ENCODE data around the gene IQCF5.

The IQCF5 gene

GRCh38 chr3:51897391-51897790 lies 22.0 kb upstream of the IQCF5 start:
- H3K9me3 Mint-ChIP-seq, result no peaks in the 10 kb centered on the region
- TF ChIP-seq CTCF (IDR thresholded peaks at IDR 0.05; ENCODE audit: unreplicated experiment in 3 of 3), result no peak
- no peaks in the 10 kb centered on the region for H3K36me3 Mint-ChIP-seq (ENCODE audit: low read depth)
- no peak overlapping the region for H3K4me3 Mint-ChIP-seq
- no peak overlapping the region for H3K27ac Mint-ChIP-seq
- H3K4me1 Mint-ChIP-seq, result no peaks in the 10 kb centered on the region
- peaks cover 29% of the 10 kb centered on the region for H3K27me3 Mint-ChIP-seq (ENCODE audit: low read depth)

DNA sequence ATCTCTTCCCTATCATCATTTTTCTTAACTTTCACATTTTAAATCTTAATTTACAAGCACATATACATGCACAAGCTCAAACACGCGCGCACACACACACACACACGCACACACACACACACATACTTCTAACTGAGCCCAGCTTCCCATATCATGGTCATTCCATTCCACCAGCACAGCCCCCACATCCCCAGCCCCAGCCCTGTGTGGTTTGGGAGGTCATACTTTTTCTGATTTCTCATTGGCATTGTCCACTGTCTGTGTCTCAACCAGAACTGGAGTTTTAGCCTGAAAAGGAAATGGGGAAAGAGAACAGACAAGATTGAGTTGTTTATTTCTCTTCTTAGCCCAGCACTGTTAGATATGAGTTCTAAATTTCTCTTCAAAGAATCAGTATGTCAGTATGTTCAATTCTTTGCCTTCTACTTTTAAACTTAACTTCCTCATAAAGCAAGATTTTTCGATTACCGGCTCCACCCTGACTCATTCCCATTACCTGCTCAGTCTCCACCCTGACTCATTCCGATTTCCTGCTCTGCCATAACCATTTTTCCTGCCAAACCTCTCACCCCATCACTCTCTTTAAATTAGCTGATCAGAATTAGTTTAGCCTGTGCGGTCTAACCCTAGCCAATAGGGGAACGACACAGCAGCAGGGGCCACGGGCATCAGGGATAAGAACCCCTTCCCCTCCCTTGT lies 21.4 kb upstream of the IQCF5 start:
- H3K9me3 Mint-ChIP-seq, result no peaks in the 10 kb centered on the region
- peaks cover 34% of the 10 kb centered on the region for H3K27me3 Mint-ChIP-seq (ENCODE audit: low read depth)

DNA sequence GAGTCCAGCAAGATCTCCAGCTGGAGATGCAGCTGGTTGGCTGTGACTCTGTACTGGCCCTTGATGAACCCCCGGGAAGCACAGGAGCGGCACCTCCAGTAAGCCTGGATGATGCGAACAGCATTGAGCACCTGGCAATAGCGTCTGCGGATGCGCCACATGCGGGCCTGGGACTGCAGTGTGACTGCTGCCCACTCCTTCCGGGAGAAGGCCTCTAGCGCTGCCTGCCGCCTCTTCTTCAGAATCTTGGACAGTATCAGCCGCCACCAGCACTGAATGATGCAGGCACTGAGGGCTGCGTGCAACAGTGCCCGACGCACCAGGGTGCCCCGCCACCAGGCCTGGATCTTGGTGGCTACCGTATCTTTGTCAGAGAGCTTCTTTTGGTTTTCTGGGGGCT lies 19.5 kb upstream of the IQCF5 start:
- Mint-ChIP-seq H3K27ac (no peak overlapping the region), H3K4me1 (no peaks in the 10 kb centered on the region), H3K4me3 (no peak overlapping the region)

More for the DNA sequence above, 21.4 kb upstream of the IQCF5 start:
- no peak overlapping the region for H3K27ac Mint-ChIP-seq
- no peaks in the 10 kb centered on the region for H3K4me1 Mint-ChIP-seq
- no peak overlapping the region for H3K4me3 Mint-ChIP-seq
- TF ChIP-seq CTCF (IDR thresholded peaks at IDR 0.05; ENCODE audit: unreplicated experiment in 3 of 3), result no peak
- no peaks in the 10 kb centered on the region for H3K36me3 Mint-ChIP-seq (ENCODE audit: low read depth)

DNA sequence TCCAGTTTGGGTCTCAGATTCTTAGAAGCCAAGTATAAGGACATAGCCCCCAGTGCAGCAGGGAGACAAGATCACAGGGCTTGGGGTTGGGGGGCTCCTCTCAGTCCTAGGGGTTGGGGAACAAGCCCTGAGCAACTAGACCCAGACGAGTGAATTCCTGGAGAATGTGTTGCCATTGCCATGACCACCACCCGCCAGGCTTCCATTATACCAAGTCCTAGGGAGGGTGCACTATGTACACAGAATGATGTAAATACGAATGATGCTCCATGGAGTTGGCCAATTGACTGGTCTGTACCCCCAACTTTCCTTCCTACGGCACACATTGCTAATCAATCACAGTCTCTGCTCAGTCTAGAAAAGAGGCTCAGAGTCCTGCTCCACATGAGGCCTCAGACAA lies 19.0 kb upstream of the IQCF5 start:
- Mint-ChIP-seq H3K27me3 (ENCODE audit: low read depth) (peaks cover 19% of the 10 kb centered on the region), H3K4me1 (no peaks in the 10 kb centered on the region), H3K4me3 (no peak overlapping the region), H3K9me3 (no peaks in the 10 kb centered on the region), H3K36me3 (ENCODE audit: low read depth) (no peaks in the 10 kb centered on the region), H3K27ac (no peak overlapping the region)
- no peak for TF ChIP-seq CTCF (IDR thresholded peaks at IDR 0.05; ENCODE audit: unreplicated experiment in 3 of 3)

More for the DNA sequence above, 19.5 kb upstream of the IQCF5 start:
- peaks cover 21% of the 10 kb centered on the region for H3K27me3 Mint-ChIP-seq (ENCODE audit: low read depth)
- no peaks in the 10 kb centered on the region for H3K36me3 Mint-ChIP-seq (ENCODE audit: low read depth)
- H3K9me3 Mint-ChIP-seq, result no peaks in the 10 kb centered on the region
- TF ChIP-seq CTCF (IDR thresholded peaks at IDR 0.05; ENCODE audit: unreplicated experiment in 3 of 3), result no peak

GRCh38 chr3:51891242-51892039 lies 16.0 kb upstream of the IQCF5 start:
- Mint-ChIP-seq H3K27me3 (ENCODE audit: low read depth) (peaks cover 6% of the 10 kb centered on the region), H3K4me1 (no peaks in the 10 kb centered on the region), H3K4me3 (no peak overlapping the region), H3K9me3 (no peaks in the 10 kb centered on the region), H3K36me3 (ENCODE audit: low read depth) (no peaks in the 10 kb centered on the region), H3K27ac (no peak overlapping the region)
- TF ChIP-seq CTCF (IDR thresholded peaks at IDR 0.05; ENCODE audit: unreplicated experiment in 3 of 3), result no peak

All from nephron (organoid).